ENCODE results near the gene WNT5B.

The WNT5B gene

GRCh38 chr12:1588575-1588947 is 40.5 kb upstream of the WNT5B start:
- no peak overlapping the region for H3K9ac ChIP-seq (ENCODE audit: low read length)

GRCh38 chr12:1590221-1590979 is 38.6 kb upstream of the WNT5B start:
- H3K27me3 ChIP-seq (ENCODE audit: low read depth, low read length): no peaks in the 10 kb centered on the region

More at GRCh38 chr12:1588575-1588947, 40.5 kb upstream of the WNT5B start:
- H3K4me1 ChIP-seq (ENCODE audit: low read length): peaks cover 52% of the 10 kb centered on the region
- peaks cover 23% of the 10 kb centered on the region for H3K79me2 ChIP-seq (ENCODE audit: low read length)
- H3K36me3 ChIP-seq (replicated peaks; ENCODE audit: low read depth, low read length): no peaks in the 10 kb centered on the region
- peak overlapping the region; percentile 31 for H3K4me2 ChIP-seq (ENCODE audit: low read length)
- H3K4me3 ChIP-seq (ENCODE audit: low read length): no peak overlapping the region
- no peak overlapping the region for H2AFZ ChIP-seq (ENCODE audit: low read depth, low read length)
- H3K27ac ChIP-seq (ENCODE audit: low read length): no peak overlapping the region
- no peaks in the 10 kb centered on the region for H3K27me3 ChIP-seq (ENCODE audit: low read depth, low read length)
- H3K9me3 ChIP-seq (ENCODE audit: insufficient read depth, low read length): no peaks in the 10 kb centered on the region
- TF ChIP-seq CTCF (IDR thresholded peaks at IDR 0.05; ENCODE audit: low read depth, low read length) (no peak), EZH2phosphoT487 (IDR thresholded peaks at IDR 0.05; ENCODE audit: low read depth) (no peak)
- peaks cover 32% of the 10 kb centered on the region for H4K20me1 ChIP-seq (ENCODE audit: insufficient read depth, low read length)

DNA sequence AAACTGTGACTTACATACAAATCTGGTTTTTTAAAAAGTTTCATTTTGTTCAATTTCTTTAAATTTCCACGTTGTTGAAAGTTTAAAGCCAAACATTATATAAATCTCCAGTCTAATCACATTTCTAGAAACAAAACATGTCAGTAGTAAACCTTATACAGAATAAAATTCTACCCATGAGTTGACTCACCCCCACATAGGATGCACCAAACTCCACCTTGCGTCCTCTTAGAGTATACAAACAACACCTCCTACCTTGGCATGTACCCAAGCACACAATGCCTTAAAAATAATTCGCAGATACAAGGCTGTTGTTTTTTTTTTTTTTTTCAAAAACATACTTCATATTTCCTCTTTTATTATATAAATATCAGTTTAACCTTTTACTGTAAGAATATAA is 38.0 kb upstream of the WNT5B start:
- Histone ChIP-seq H3K9me3 (ENCODE audit: insufficient read depth, low read length) (no peaks in the 10 kb centered on the region), H3K27ac (ENCODE audit: low read length) (no peak overlapping the region), H3K4me2 (ENCODE audit: low read length) (no peak overlapping the region), H3K79me2 (ENCODE audit: low read length) (peaks cover 23% of the 10 kb centered on the region), H4K20me1 (ENCODE audit: insufficient read depth, low read length) (peaks cover 28% of the 10 kb centered on the region), H3K9ac (ENCODE audit: low read length) (no peak overlapping the region), H3K4me1 (ENCODE audit: low read length) (peaks cover 39% of the 10 kb centered on the region), H3K36me3 (replicated peaks; ENCODE audit: low read depth, low read length) (no peaks in the 10 kb centered on the region), H3K4me3 (ENCODE audit: low read length) (no peak overlapping the region), H3K27me3 (ENCODE audit: low read depth, low read length) (no peaks in the 10 kb centered on the region), H2AFZ (ENCODE audit: low read depth, low read length) (no peak overlapping the region)
- TF ChIP-seq EZH2phosphoT487 (IDR thresholded peaks at IDR 0.05; ENCODE audit: low read depth) (no peak), CTCF (IDR thresholded peaks at IDR 0.05; ENCODE audit: low read depth, low read length) (no peak)

More at GRCh38 chr12:1590221-1590979, 38.6 kb upstream of the WNT5B start:
- H3K9me3 ChIP-seq (ENCODE audit: insufficient read depth, low read length): no peaks in the 10 kb centered on the region
- H3K79me2 ChIP-seq (ENCODE audit: low read length): peaks cover 23% of the 10 kb centered on the region
- H3K4me3 ChIP-seq (ENCODE audit: low read length): no peak overlapping the region
- H2AFZ ChIP-seq (ENCODE audit: low read depth, low read length): no peak overlapping the region
- H3K4me2 ChIP-seq (ENCODE audit: low read length): no peak overlapping the region
- H4K20me1 ChIP-seq (ENCODE audit: insufficient read depth, low read length): peaks cover 28% of the 10 kb centered on the region
- no peaks in the 10 kb centered on the region for H3K36me3 ChIP-seq (replicated peaks; ENCODE audit: low read depth, low read length)
- peaks cover 41% of the 10 kb centered on the region for H3K4me1 ChIP-seq (ENCODE audit: low read length)
- no peak overlapping the region for H3K9ac ChIP-seq (ENCODE audit: low read length)
- TF ChIP-seq CTCF (IDR thresholded peaks at IDR 0.05; ENCODE audit: low read depth, low read length) (no peak), EZH2phosphoT487 (IDR thresholded peaks at IDR 0.05; ENCODE audit: low read depth) (no peak)
- no peak overlapping the region for H3K27ac ChIP-seq (ENCODE audit: low read length)

GRCh38 chr12:1591543-1591942 is 37.5 kb upstream of the WNT5B start:
- Histone ChIP-seq H3K4me1 (ENCODE audit: low read length) (peaks cover 39% of the 10 kb centered on the region), H3K9ac (ENCODE audit: low read length) (no peak overlapping the region; the same call in 1 of the 2 replicates), H3K27me3 (ENCODE audit: low read depth, low read length) (no peaks in the 10 kb centered on the region), H3K79me2 (ENCODE audit: low read length) (peaks cover 23% of the 10 kb centered on the region), H3K36me3 (replicated peaks; ENCODE audit: low read depth, low read length) (no peaks in the 10 kb centered on the region), H4K20me1 (ENCODE audit: insufficient read depth, low read length) (peaks cover 28% of the 10 kb centered on the region), H3K4me3 (ENCODE audit: low read length) (peak overlapping the region; percentile 28), H3K9me3 (ENCODE audit: insufficient read depth, low read length) (no peaks in the 10 kb centered on the region), H3K27ac (ENCODE audit: low read length) (no peak overlapping the region), H3K4me2 (ENCODE audit: low read length) (peak overlapping the region; percentile 52), H2AFZ (ENCODE audit: low read depth, low read length) (no peak overlapping the region)
- TF ChIP-seq EZH2phosphoT487 (IDR thresholded peaks at IDR 0.05; ENCODE audit: low read depth) (no peak), CTCF (IDR thresholded peaks at IDR 0.05; ENCODE audit: low read depth, low read length) (no peak)

All from OCI-LY3 (cell line).